Cardiac fibroblast (primary cell): ENCODE data around the gene TGFBI.
A peak's percentile ranks its signal among the peaks of the same experiment; 100 is the strongest.

ENCODE experiments used
- DNase-seq, 2 donors: peaks; one replicate each; pipeline versions ENCODE4 v3.0.0 to v3.0.0-alpha.2; 2010; ENCODE audit warnings: low read depth in 2 of 2
- H3K4me3 ChIP-seq, 2 donors: replicated peaks in 1 of 2; 1 replicate in 1 of 2; 2 replicates in 1 of 2; pipeline ENCODE4 v1.5.1; 2011; ENCODE audit warnings: low read depth in 2 of 2, low read length in 2 of 2, mild to moderate bottlenecking in 2 of 2, moderate library complexity in 1 of 2
- CTCF ChIP-seq: IDR thresholded peaks from one replicate; pipeline ENCODE4 v1.5.1; 2011; ENCODE audit warnings: low read depth, mild to moderate bottlenecking, low read length, inconsistent platforms

Gene TGFBI

GRCh38 chr5:136035837-136036236, 7.0 kb downstream of the TGFBI start:
- no peak for DNase-seq
- no peak for TF ChIP-seq CTCF

GRCh38 chr5:136036293-136036911, 7.6 kb downstream of the TGFBI start:
- H3K4me3 ChIP-seq = no peak overlapping the region
- no peak for DNase-seq
- no peak for TF ChIP-seq CTCF

More at GRCh38 chr5:136035837-136036236, 7.0 kb downstream of the TGFBI start:
- H3K4me3 ChIP-seq = no peak overlapping the region

GRCh38 chr5:136037001-136037705, 8.4 kb downstream of the TGFBI start:
- no peak for TF ChIP-seq CTCF
- peak; percentile 49 to 71 for DNase-seq
- no peak overlapping the region for H3K4me3 ChIP-seq

- no peak overlapping the region for H3K4me3 ChIP-seq
- no peak for TF ChIP-seq CTCF
- DNase-seq = peak in 1 of 2 donors; percentile 70
These were observed 9.8 kb downstream of the TGFBI start for GRCh38 chr5:136038635-136039034.

GRCh38 chr5:136039202-136039601, 10.4 kb downstream of the TGFBI start:
- H3K4me3 ChIP-seq = no peak overlapping the region
- DNase-seq = no peak
- peak; percentile 25 for TF ChIP-seq CTCF

GRCh38 chr5:136040746-136041415, 12.1 kb downstream of the TGFBI start:
- H3K4me3 ChIP-seq = no peak overlapping the region

More at GRCh38 chr5:136040746-136041415, 12.1 kb downstream of the TGFBI start:
- TF ChIP-seq CTCF = no peak
- no peak for DNase-seq
